Myocyte (in vitro differentiated cells): ENCODE data around the gene SIGLEC9. TPM values are rescaled to one million over a fixed set of nuclear protein-coding genes. Genes with fewer than 3 reads are reported as not detected.

Experiments used
- DNase-seq: peaks from one replicate; pipeline ENCODE4 v3.0.0-alpha.2; 2012; ENCODE audit warnings: low read depth
- total RNA-seq: library from RNA; depleted of rRNA; stranded (reverse); fragments of >200 nt; gene quantifications from 2 replicates; pipeline ENCODE4 v1.2.3, GENCODE V29; 2014

The SIGLEC9 gene
- total RNA-seq, 1 donor from 2014 or later, result not detected

- DNase-seq, result no peak
Observed at GRCh38 chr19:51173681-51174080, 49.0 kb downstream of the SIGLEC9 start.

- DNase-seq, result no peak
Observed at GRCh38 chr19:51179256-51179655, 54.5 kb downstream of the SIGLEC9 start.

Other genes with a start within 250 kb of the SIGLEC9 start
- not detected in 2 replicates for gene KLK4, start 213.5 kb upstream of the SIGLEC9 start, total RNA-seq
- not detected in 2 replicates for gene KLK5, start 171.9 kb upstream of the SIGLEC9 start, total RNA-seq
- not detected in 2 replicates for gene KLK6, start 155.3 kb upstream of the SIGLEC9 start, total RNA-seq
- gene KLK7, start 141.0 kb upstream of the SIGLEC9 start, total RNA-seq, result not detected in 2 replicates
- gene KLK8, start 123.3 kb upstream of the SIGLEC9 start, total RNA-seq, result not detected in 2 replicates
- gene KLK10, start 105.2 kb upstream of the SIGLEC9 start, total RNA-seq, result not detected in 2 replicates
- not detected in 2 replicates for gene KLK11, start 98.3 kb upstream of the SIGLEC9 start, total RNA-seq
- not detected in 2 replicates for gene KLK12, start 89.9 kb upstream of the SIGLEC9 start, total RNA-seq
- not detected in 2 replicates for gene KLK13, start 59.8 kb upstream of the SIGLEC9 start, total RNA-seq
- not detected in 2 replicates for gene KLK14, start 42.0 kb upstream of the SIGLEC9 start, total RNA-seq
- 16.2 and 17.8 TPM in 2 replicates for gene CTU1, start 16.5 kb upstream of the SIGLEC9 start, total RNA-seq
- gene SIGLEC7, start 17.4 kb downstream of the SIGLEC9 start, total RNA-seq, result not detected in 2 replicates
- gene CD33, start 100.2 kb downstream of the SIGLEC9 start, total RNA-seq, result 0.21 TPM in 1 of 2 replicates, not detected in the other
- gene SIGLECL1, start 126.2 kb downstream of the SIGLEC9 start, total RNA-seq, result not detected in 2 replicates
- gene IGLON5, start 186.7 kb downstream of the SIGLEC9 start, total RNA-seq, result not detected in 2 replicates
- gene VSIG10L, start 217.2 kb downstream of the SIGLEC9 start, total RNA-seq, result 1.6 and 1.8 TPM in 2 replicates
- gene ETFB, start 241.5 kb downstream of the SIGLEC9 start, total RNA-seq, result 73.4 and 76.2 TPM in 2 replicates
- not detected in 2 replicates for gene CLDND2, start 244.1 kb downstream of the SIGLEC9 start, total RNA-seq
- gene NKG7, start 247.7 kb downstream of the SIGLEC9 start, total RNA-seq, result not detected in 2 replicates